ENCODE measurements around the gene SUN1.

GRCh38 chr7:888081-889024 is 56.1 kb downstream of the SUN1 start:
- TF ChIP-seq ZBTB33 (IDR thresholded peaks at IDR 0.05) (no peak), CTCF (IDR thresholded peaks at IDR 0.05; ENCODE audit: low read depth, low read length, missing input control) (no peak), JUND (IDR thresholded peaks at IDR 0.05) (no peak), GABPA (IDR thresholded peaks at IDR 0.05 in 1 of 2, conservative IDR thresholded peaks at IDR 0.05 in 1 of 2) (peak in 1 of 2 donors; percentile 19), HNF4G (IDR thresholded peaks at IDR 0.05) (no peak), EGR1 (IDR thresholded peaks at IDR 0.05; ENCODE audit: low read depth in 2 of 2) (peak in 1 of 2 donors; percentile 66), REST (IDR thresholded peaks at IDR 0.05) (no peak), YY1 (IDR thresholded peaks at IDR 0.05) (no peak), MAX (IDR thresholded peaks at IDR 0.05) (no peak), SP1 (IDR thresholded peaks at IDR 0.05) (peak; percentile 43)
